HG03432 (cell line): Measurements from ENCODE around the gene RARG.

Experiments
- ATAC-seq: cut with Tn5 transposase; IDR thresholded peaks from one replicate; pipeline ENCODE4 v1.9.1; 2021; ENCODE audit warnings: mild to moderate bottlenecking, moderate library complexity; ENCODE audit not compliant: unreplicated experiment

Gene RARG

DNA sequence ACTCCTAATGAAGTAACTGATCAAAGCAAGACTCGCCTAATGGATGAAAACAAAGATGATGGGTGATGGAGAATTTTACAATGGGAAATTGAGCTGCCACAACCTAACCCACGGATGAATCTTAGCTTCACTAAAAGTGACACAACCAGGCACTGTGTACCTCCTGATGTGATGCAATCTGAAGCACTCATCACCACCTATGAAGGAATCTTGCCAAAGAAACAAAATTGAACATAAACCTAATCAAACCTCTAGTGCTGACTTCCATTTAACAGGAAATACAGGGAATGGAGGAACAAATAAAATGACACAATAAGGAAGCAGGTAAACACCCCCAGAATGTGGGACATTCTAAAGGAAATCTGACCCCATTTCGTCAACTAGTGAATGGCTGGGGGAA is 13.3 kb upstream of the RARG start:
- no peak for ATAC-seq

- ATAC-seq = no peak
Measured at GRCh38 chr12:53244337-53244736, 12.3 kb upstream of the RARG start.

DNA sequence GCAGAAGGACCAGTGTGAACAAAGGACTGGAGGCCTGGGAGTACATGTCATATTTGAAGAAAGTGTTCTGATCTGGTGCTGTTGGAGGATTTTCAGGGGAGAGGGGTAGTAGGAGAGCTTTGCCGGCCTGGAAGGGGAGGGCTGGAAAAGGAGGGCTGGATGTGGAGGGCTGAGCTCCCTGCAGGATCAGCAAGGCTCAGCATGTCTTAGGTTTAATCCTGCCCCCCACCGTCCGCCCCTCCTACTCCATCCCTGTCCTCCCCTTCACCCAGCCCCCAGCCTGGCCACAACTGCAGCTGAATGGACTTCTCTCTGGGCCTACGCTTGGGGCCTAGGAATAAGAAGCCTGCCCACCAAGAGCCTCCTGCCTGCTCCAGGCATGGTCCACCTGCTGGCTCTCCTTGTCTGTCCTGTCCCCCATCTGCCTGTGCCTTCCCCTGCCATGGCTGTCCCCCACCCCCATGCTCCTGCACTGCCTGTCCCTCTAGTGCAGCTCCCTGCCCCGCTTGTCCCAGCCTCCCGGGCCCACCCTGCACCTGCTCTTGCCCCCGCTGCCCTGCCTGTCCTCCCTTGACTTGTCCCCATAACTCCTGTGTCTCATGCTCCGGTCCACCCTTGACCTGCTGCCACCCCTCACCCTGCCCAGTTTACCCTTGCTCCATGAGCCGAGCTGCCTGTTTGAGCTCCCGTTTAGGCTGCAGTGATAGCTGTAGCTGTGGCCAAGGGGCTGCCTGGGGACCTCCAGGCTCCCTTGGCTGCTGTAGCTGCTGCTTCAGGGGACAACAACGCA is 9.8 kb upstream of the RARG start:
- no peak for ATAC-seq

- no peak for ATAC-seq
Measured at GRCh38 chr12:53239643-53240258, 7.7 kb upstream of the RARG start.

DNA sequence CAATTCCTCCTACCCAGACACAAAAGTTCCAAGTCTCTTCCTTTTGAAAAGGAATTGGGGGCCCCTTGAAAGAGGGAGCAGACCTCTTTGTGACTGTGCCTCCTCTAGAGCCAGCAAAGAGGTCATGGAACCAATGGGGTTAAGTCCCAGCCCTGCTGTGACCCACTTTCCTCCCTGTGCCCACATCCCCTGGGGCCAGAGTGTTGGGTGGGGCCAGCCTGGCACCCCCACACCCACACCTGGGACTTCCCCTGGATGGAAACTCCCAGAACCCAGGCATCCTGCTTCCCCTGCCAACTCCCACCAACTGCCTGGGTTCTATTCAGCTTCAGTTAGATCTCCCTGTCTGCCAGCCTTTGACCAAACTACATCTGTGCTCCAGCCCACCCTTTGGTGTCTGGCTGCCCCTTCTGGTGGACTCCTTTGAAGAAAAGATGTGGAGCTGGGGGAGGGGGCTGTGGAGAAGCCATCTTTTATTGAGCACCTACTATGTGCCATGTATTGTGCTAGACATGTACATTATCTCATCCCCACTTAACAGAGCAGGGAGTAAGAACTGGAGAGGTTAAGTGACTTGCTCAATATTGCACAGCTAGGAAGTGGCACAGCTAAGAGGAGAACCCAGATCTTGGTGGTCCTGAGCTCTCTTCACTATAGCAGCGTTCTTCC is 4.6 kb upstream of the RARG start:
- no peak for ATAC-seq

DNA sequence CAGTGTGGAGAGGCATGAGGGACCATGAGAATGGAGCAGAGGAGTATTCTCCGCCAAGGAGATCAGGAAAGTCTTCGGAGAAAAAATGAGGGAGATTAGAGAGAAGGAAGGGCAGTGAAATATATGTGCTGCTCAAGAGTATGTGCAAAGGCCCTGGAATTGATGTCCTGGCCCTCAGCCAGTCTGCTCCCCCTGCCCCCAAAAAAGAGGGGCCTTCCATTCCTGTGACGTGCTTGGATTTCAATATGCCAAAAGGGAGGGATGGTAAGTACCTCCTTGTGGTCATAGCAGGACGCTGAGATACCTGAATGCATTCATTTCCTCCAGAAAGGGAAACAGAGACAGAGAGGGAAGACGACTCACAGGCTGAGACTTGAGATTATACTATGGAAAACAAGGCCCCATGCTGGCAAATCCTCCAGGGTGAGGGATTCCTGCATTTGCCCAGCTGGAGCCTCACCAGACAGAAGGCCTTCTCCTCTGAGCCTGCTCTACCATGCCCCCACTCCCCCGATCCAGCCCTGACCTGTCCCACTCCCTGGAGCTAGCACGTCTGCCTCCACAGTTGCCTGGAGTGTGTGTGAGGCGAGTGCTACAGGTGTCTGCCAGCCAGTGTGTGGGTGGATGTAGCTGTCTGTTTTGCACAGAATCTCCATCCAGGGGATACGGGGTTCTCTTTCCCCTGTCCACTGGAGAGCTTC is 3.9 kb upstream of the RARG start:
- ATAC-seq = no peak

DNA sequence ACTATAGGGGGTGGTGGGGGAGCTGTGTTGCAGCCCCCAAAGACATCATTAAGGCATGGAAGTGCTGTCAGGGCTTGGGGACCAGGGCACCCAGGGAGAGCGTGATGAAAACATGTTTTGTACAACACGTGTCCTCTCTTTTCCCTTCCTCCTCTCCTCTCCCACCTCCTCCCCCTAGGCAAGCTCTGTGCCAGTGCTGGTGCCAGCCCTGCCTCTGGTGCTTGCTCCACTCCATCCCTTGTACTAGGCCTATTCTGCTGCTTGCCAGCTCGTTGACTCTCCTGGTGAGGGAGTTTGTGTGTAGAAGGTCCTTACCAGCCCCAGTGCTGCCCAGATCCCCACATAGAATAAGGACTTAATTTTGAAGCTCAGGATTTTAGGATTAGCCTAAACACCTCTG is 3.2 kb upstream of the RARG start:
- ATAC-seq = no peak

GRCh38 chr12:53234271-53234914 is 2.4 kb upstream of the RARG start:
- no peak for ATAC-seq

DNA sequence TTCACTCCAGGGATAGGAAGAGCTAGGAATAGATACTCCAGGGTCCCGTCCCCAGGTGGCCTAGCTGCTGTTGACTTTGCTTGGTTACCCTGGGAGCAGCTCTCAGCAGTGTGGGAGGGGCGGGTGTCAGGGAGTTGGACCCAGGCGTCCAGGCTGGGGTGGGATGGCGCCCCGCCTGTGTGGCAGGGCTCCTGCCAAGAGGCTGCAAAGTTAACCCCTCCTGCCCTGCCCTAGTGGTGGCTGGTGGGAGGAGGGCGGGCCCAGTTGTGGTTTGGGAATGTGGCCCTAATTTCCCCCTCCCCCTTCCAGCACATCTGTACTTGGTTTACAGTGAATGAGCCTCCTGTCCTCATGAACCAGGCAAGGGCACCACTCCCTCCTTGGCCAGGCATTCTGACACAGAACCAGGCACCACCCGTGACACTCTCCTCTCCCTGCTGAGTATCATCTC is 1.7 kb upstream of the RARG start:
- no peak for ATAC-seq

GRCh38 chr12:53232646-53233461 is 845 bp upstream of the RARG start:
- no peak for ATAC-seq

GRCh38 chr12:53231671-53231920 is 413 bp downstream of the RARG start:
- no peak for ATAC-seq

- no peak for ATAC-seq
Measured at GRCh38 chr12:53230108-53230845, 1.7 kb downstream of the RARG start.

DNA sequence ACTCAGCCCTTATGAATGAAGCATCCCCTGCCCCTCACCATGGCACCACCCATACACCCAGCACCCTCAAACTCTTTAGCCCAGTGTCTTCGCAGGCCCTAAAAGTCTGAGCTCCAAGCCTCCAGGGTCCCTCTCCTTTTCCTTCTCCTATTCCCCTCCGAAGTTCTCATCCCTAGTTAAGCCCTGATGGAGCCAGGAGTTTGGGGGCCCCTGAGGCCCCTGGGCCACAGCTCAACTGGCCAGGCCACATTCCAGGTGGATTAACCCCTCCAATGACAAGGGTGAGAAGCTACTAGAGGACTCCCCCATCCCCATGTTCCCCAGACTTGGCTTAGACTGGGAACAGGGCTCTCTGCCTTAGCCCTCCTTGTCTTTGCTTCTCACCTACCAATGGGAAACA is 2.6 kb downstream of the RARG start:
- ATAC-seq = no peak

- ATAC-seq = no peak
Measured at GRCh38 chr12:53227836-53228235, 4.2 kb downstream of the RARG start.

DNA sequence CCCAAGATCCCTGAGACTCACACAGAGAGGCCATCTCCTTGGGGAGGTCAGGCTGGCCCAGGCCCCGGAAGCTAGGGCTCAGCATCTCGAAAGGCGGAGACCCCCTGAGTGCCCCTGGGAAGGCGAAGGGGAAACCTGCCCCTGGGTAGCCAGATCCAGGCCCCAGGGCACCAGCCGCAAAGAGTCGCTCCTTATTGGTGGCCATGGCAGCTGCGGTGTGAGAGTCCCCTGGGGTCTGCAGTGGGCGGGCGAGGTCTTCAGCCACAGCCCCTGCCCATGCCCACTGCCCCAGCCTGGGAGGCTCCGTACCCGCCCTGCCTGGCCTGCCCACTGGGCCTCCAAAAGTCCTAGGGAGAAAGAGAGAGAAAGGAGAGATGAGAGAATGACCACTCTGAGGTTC is 4.7 kb downstream of the RARG start:
- ATAC-seq = no peak

- ATAC-seq = no peak
Measured at GRCh38 chr12:53226815-53227214, 5.2 kb downstream of the RARG start.

DNA sequence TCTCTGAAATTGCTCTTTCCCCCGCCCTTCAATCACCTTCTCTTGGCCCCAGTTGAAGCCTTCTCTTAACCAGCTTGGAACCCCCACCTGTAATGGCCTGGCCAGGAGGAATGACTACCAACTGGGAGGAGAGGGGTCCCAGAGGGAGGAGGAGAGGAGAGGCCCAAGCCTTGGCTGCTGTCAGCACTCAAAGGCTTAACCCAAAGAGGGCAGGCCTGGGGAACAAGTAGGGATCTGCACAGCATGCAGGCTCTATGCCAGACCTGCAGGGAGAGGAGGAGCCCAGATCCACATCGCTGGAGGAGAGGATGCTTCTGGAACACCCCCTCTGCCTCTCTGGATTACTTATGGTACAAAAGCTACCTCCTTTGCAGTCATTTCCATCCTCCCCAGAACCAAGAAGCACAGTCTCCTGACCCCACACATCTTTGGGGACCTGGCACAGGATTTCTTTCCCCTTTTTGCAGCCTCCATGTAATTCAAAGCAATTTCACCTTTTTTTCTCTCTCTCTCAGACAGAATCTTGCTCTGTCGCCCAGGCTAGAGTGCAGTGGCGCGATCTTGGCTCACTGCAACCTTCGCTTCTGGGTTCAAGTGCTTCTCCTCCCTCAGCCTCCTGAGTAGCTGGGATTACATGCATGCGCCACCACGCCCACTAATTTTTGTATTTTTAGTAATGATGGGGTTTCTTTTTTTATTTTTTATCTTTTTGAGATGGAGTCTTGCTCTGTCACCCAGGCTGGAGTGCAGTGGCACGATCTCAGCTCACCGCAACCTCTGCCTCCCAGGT is 6.2 kb downstream of the RARG start:
- ATAC-seq = no peak

GRCh38 chr12:53224897-53225634 is 6.9 kb downstream of the RARG start:
- ATAC-seq = no peak
